GM23248 (cell line): ENCODE measurements around the gene EDEM2. TPM values are rescaled to one million over a fixed set of nuclear protein-coding genes. Genes with fewer than 3 reads are reported as not detected.
"Not testable (repeated sequence)": the region's sequence is repeated elsewhere in the genome, so short reads cannot be mapped to it uniquely, and the experiment has no call there.

Experiments used
- DNase-seq: peaks from one replicate; pipeline ENCODE4 v3.0.0-alpha.2; 2015
- H2AFZ ChIP-seq: fragments of 200-600 bp; sonication (generic); 2 replicates; pipeline ENCODE4 v1.6.1; 2016; ENCODE audit warnings: antibody characterized with exemption
- H3F3A ChIP-seq: fragments of 200-600 bp; sonication (generic); 2 replicates; pipeline ENCODE4 v1.6.1; 2016; ENCODE audit warnings: mild to moderate bottlenecking, antibody characterized with exemption, mixed run types; ENCODE audit not compliant: insufficient read depth
- H3K27ac ChIP-seq: fragments of 200-600 bp; sonication (generic); 2 replicates; pipeline ENCODE4 v1.5.1; 2016; ENCODE audit warnings: mild to moderate bottlenecking
- H3K27me3 ChIP-seq: fragments of 200-600 bp; sonication (generic); replicated peaks from 2 replicates; pipeline ENCODE4 v1.6.1; 2016; ENCODE audit warnings: mild to moderate bottlenecking; ENCODE audit not compliant: insufficient read depth
- H3K36me3 ChIP-seq: fragments of 200-600 bp; sonication (generic); 2 replicates; pipeline ENCODE4 v1.6.1; 2016; ENCODE audit warnings: low read depth, mild to moderate bottlenecking
- H3K4me1 ChIP-seq: fragments of 200-600 bp; sonication (generic); 2 replicates; pipeline ENCODE4 v1.6.1; 2016; ENCODE audit warnings: mild to moderate bottlenecking; ENCODE audit not compliant: insufficient read depth
- H3K4me2 ChIP-seq: fragments of 200-600 bp; sonication (generic); one replicate; pipeline ENCODE4 v1.6.1; 2016; ENCODE audit warnings: mild to moderate bottlenecking; ENCODE audit not compliant: unreplicated experiment
- H3K4me3 ChIP-seq: fragments of 200-600 bp; sonication (generic); 2 replicates; pipeline ENCODE4 v1.5.1; 2016; ENCODE audit warnings: mild to moderate bottlenecking
- H3K79me2 ChIP-seq: fragments of 200-600 bp; sonication (generic); 2 replicates; pipeline ENCODE4 v1.6.1; 2016; ENCODE audit warnings: mild to moderate bottlenecking; ENCODE audit not compliant: insufficient read depth
- H3K9ac ChIP-seq: fragments of 200-600 bp; sonication (generic); 2 replicates; pipeline ENCODE4 v1.6.1; 2016; ENCODE audit warnings: mild to moderate bottlenecking
- H3K9me2 ChIP-seq: fragments of 200-600 bp; sonication (generic); 2 replicates; pipeline ENCODE4 v1.6.1; 2016; ENCODE audit warnings: mixed run types, mild to moderate bottlenecking, moderate library complexity; ENCODE audit not compliant: insufficient read depth
- H3K9me3 ChIP-seq: fragments of 200-600 bp; sonication (generic); one replicate; pipeline ENCODE4 v1.6.1; 2017; ENCODE audit warnings: low read depth
- H4K20me1 ChIP-seq: fragments of 200-600 bp; sonication (generic); 2 replicates; pipeline ENCODE4 v1.6.0; 2016; ENCODE audit not compliant: insufficient read depth
- EZH2 ChIP-seq: fragments of 200-600 bp; sonication (generic); IDR thresholded peaks from 2 replicates; pipeline ENCODE4 v1.6.1; 2018; ENCODE audit warnings: antibody characterized with exemption, mild to moderate bottlenecking; ENCODE audit not compliant: insufficient read depth, poor library complexity, severe bottlenecking
- EZH2phosphoT487 ChIP-seq: fragments of 200-600 bp; sonication (generic); IDR thresholded peaks from 2 replicates; pipeline ENCODE4 v1.6.1; 2018; ENCODE audit warnings: antibody characterized with exemption, moderate library complexity, mild to moderate bottlenecking, low read depth; ENCODE audit not compliant: insufficient read depth
- WGBS, 2 experiments: methylation state at CpG; one replicate each; pipeline ENCODE4 v1.1.6; 2015 to 2017; ENCODE audit warnings: low lambda C conversion rate in 2 of 2, low coverage in 1 of 2; ENCODE audit errors: missing lambda C conversion rate in 2 of 2; 5-methylcytosine and 5-hydroxymethylcytosine counted together
- in situ Hi-C: fragments of 300-500 bp; cut with MboI; formaldehyde crosslinking; loops from 2 replicates; pipeline ENCODE4 v1.15.0; 2020
- polyA plus RNA-seq: library from polyadenylated mRNA; unstranded; fragments of >200 nt; fragmentation: Nextera tagmentation; extraction: Ambion mirVana; gene quantifications from 2 replicates; pipeline ENCODE4 v1.2.1, GENCODE V29; 2016
- total RNA-seq: library from RNA; depleted of rRNA; stranded (reverse); fragments of >200 nt; shearing (Covaris generic); gene quantifications from 2 replicates; pipeline ENCODE4 v1.2.3, GENCODE V29; 2014

EDEM2 gene
- total and polyA plus RNA-seq, 2 experiments from 2014 or later, result 31.9 to 34.9 TPM

DNA sequence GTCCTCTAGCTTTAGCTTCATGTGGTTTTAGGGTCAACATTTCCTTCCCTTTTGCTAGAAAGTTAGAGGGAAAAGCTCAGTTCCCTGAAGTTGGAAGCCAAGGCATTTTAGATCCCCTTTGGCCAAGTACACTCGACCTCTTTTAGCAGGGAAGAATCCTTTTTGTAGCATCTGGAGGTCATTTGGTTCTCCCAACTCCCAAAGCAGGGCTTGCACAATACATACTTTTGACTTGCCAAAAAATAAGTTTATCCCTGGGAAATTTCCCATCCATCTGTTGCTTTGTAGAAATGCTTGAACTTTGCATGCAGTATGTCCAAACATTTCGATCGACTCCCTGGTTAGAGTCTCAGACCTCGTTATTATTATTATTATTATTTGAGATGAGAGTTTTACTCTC lies 4.6 kb upstream of the EDEM2 start:
- H3K36me3 ChIP-seq, result no peaks in the 10 kb centered on the region
- H3K79me2 ChIP-seq, result no peaks in the 10 kb centered on the region; the same call in 1 of the 2 replicates
- WGBS, 2 experiments, result 7 to 18% methylated on average over 4 of the region's 4 CpGs
- no peak overlapping the region for H3K4me2 ChIP-seq
- no peak overlapping the region for H3K27ac ChIP-seq
- no peak overlapping the region for H3K9ac ChIP-seq
- H3K9me3 ChIP-seq, result no peaks in the 10 kb centered on the region
- H3K4me1 ChIP-seq, result peaks cover 7% of the 10 kb centered on the region
- H3K4me3 ChIP-seq, result no peak overlapping the region
- H2AFZ ChIP-seq, result no peak overlapping the region
- no peaks in the 10 kb centered on the region for H3K9me2 ChIP-seq
- DNase-seq, result peak; percentile 55
- TF ChIP-seq EZH2phosphoT487, result no peak
- TF ChIP-seq EZH2, result no peak
- H3K27me3 ChIP-seq, result no peaks in the 10 kb centered on the region
- peaks cover 8% of the 10 kb centered on the region for H3F3A ChIP-seq
- no peaks in the 10 kb centered on the region for H4K20me1 ChIP-seq
- in situ Hi-C loops, result no loop called here

DNA sequence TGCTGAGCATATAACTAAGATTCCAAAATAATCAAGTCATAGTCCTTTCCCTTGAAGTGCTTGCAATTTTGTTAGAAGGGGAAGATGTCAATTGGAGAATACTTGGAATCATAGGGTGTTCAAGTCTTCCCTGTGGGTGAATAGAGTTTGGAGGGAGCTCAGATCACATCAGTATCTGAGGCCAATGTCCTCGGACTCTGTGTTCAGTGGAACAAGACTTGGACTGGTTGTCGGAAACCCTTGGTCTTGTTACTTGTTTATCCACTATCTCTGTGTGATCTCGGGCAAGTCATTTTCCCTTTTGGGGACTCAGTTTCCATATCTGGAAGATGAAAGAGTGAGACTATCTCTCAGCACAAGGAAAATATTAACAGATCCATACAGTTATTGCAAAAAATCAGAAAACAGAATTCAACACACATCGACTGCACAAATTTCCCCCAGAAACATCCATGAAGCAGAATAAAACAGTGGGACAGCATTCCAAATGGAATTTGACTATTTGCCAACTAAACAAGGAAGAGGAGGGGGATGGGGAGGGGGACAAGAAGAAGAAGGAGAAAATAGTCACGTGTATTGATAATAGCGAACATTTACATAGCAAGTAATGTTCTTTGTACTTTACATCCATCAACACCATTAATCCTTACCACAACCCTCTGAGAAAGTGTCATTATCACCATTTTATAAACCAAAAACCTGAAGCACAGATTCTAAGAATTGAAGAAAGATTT lies 3.9 kb upstream of the EDEM2 start:
- Histone ChIP-seq H3K79me2 (no peaks in the 10 kb centered on the region; the same call in 1 of the 2 replicates), H3K9me2 (no peaks in the 10 kb centered on the region), H3K4me3 (no peak overlapping the region), H3F3A (peaks cover 12% of the 10 kb centered on the region), H2AFZ (no peak overlapping the region), H3K4me1 (peaks cover 7% of the 10 kb centered on the region), H3K9ac (no peak overlapping the region), H3K27me3 (no peaks in the 10 kb centered on the region), H3K9me3 (no peaks in the 10 kb centered on the region), H3K36me3 (no peaks in the 10 kb centered on the region), H3K4me2 (no peak overlapping the region), H3K27ac (no peak overlapping the region), H4K20me1 (no peaks in the 10 kb centered on the region)
- 50 to 54% methylated on average over 6 of the region's 6 CpGs for WGBS, 2 experiments
- in situ Hi-C loops, result no loop called here
- TF ChIP-seq EZH2 (no peak), EZH2phosphoT487 (no peak)
- DNase-seq, result no peak

DNA sequence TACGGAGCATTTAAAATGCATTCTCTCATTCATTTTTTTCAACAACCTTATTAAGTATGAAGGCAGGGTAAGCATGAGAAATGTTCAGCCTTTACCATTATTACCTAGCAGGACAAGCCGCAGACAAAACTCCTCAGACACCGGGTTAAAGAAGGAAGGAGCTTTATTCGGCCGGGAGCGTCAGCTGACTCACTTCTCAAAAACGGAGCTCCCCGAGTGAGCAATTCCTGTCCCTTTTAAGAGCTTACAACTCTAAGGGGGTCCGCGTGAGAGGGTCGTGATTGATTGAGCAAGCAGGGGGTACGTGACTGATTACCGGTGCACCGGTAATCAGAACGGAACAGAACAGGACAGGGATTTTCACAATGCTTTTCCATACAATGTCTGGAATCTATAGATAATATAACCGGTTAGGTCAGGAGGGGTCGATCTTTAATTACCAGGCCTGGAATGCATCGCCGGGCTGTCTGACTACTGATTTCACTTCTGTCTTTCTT lies 487 bp upstream of the EDEM2 start:
- peak overlapping the region; percentile 93 for H3K4me2 ChIP-seq
- H3K9me2 ChIP-seq, H3K9me3 ChIP-seq, H4K20me1 ChIP-seq, H3K4me1 ChIP-seq, H3K79me2 ChIP-seq, H3K36me3 ChIP-seq, in situ Hi-C loops, H3K27me3 ChIP-seq: not testable (repeated sequence)
- DNase-seq, result peak; percentile 64
- WGBS, 2 experiments, result 2% methylated on average over 19 of the region's 19 CpGs
- H2AFZ ChIP-seq, result peak overlapping the region; percentile 88
- H3K9ac ChIP-seq, result peak overlapping the region; percentile 74
- H3K4me3 ChIP-seq, result peak overlapping the region; percentile 80
- peaks cover 22% of the 10 kb centered on the region for H3F3A ChIP-seq
- H3K27ac ChIP-seq, result peak overlapping the region; percentile 68

DNA sequence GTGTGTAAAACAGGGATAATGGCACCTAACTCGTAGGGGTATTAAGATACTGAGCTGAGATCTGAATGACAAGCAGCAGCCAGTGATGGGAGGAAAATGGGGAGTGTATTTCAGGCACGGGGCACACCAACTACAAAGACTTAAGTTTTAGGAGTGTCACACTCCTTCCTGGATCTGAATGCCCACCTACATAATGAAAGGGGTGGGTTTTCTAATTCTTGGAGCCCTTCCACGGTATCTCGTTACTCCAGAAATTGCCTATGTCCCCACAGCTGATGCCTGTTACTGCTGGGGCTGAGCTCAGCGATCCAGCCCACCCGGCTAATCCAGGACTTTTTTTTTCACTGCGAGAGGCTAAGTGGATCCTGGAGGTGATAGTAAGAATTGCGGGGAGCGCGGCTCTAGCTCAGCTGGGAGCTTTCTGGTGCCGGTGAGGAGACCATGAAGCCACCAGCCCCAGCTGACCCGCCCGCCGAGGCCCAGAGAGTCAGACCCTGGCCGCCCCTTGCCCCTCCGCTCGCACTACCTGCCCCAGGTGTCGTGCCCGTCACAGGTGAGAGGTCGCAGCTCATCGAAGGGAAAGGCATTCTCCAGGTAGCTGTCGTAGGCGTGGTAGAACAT lies 727 bp downstream of the EDEM2 start:
- no peaks in the 10 kb centered on the region for H3K9me3 ChIP-seq
- WGBS, 2 experiments, result 5% methylated on average over 22 to 23 of the region's 23 CpGs
- peak overlapping the region; percentile 80 for H3K4me3 ChIP-seq
- H2AFZ ChIP-seq, result peak overlapping the region; percentile 88
- TF ChIP-seq EZH2phosphoT487 (no peak), EZH2 (no peak)
- H3K4me1 ChIP-seq, result peaks cover 7% of the 10 kb centered on the region
- peak overlapping the region; percentile 93 for H3K4me2 ChIP-seq
- H4K20me1 ChIP-seq, result no peaks in the 10 kb centered on the region
- in situ Hi-C loops, result no loop called here
- peak; percentile 70 for DNase-seq
- H3K36me3 ChIP-seq, result no peaks in the 10 kb centered on the region; the same call in 1 of the 2 replicates
- no peaks in the 10 kb centered on the region; the same call in 1 of the 2 replicates for H3K79me2 ChIP-seq
- H3K9ac ChIP-seq, result peak overlapping the region; percentile 74
- no peaks in the 10 kb centered on the region for H3K27me3 ChIP-seq
- H3F3A ChIP-seq, result peaks cover 22% of the 10 kb centered on the region
- H3K27ac ChIP-seq, result peak overlapping the region; percentile 68; the same call in 1 of the 2 replicates
- H3K9me2 ChIP-seq, result no peaks in the 10 kb centered on the region
